ENCODE results near the gene GRIP1. TPM values are rescaled to one million over a fixed set of nuclear protein-coding genes. Genes with fewer than 3 reads are reported as not detected.
A peak's percentile ranks its signal among the peaks of the same experiment; 100 is the strongest.

The GRIP1 gene
- polyA plus RNA-seq, 4 donors = 0.54 to 5.9 (median 0.81) TPM

DNA sequence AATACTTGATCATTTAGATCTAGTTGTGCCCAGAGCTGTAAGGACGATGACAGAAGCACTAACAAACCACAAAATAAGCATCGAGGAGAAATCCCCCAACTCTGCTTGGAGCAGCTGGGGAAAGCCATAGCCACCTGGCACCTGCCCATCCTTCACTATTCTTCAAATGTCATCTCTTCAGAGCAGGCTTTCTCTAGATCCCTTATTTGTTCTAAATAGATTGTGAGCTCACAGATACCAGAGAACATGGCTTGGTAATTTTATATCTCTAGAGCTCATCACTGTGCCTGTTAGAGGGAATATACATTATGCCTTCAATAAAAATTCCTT, 50.9 kb downstream of the GRIP1 start:
- H3K36me3 ChIP-seq (ENCODE audit: control insufficient read depth in 3 of 3, insufficient read depth in 2 of 3, low read depth in 1 of 3, low read length in 3 of 3) = no peaks in the 10 kb centered on the region
- no peak overlapping the region for H3K27ac ChIP-seq (ENCODE audit: low read depth in 1 of 3, low read length in 2 of 3)
- H3K9me3 ChIP-seq (ENCODE audit: control insufficient read depth in 2 of 2, insufficient read depth in 1 of 2, low read depth in 1 of 2, low read length in 1 of 2) = no peaks in the 10 kb centered on the region
- 64 to 73% (median 69%) methylated on average over 2 of the region's 2 CpGs for WGBS, 3 donors
- no peaks in the 10 kb centered on the region for H3K27me3 ChIP-seq (ENCODE audit: control insufficient read depth in 3 of 3, insufficient read depth in 3 of 3, low read length in 3 of 3)
- H3K4me1 ChIP-seq (ENCODE audit: control insufficient read depth in 3 of 3, insufficient read depth in 2 of 3, low read depth in 1 of 3, low read length in 2 of 3) = no peaks in the 10 kb centered on the region
- no peak for DNase-seq
- H3K4me3 ChIP-seq (ENCODE audit: low read depth in 1 of 3, low read length in 3 of 3) = no peak overlapping the region
- no peak for FAIRE-seq

DNA sequence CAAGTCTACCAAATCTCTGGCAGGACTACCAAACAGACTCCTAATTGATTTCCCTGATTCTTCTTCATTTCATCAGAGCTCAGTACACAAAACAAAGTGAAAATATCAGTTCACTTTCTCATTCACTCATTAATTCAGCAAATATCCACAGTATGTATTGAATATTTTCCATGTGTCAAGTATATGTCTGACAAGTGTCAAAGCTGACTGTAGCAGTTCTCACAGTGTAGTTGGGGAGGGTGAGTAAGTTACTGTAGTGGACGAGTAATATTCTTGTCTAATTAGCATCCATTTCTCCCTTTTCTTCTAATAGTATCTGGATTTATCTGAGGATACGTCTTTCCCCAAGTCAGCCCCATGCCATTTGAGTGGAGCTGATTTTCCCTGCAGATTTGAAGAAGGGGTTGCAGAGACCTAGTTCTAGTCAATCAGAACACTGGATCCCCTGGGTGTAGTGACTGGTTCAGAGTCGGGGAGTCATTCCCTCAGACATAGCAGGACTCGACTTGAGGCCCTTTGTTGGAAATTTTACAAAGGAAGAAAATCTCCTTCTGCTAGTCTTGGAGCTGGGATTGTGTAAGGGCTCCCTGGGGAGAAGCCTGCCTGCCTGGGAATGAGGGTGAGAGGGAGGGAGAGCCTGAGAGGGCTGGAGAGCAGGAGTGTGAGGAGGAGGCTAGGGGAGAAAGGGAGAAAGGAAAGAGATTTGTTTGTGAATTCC, 51.4 kb downstream of the GRIP1 start:
- DNase-seq = no peak
- WGBS, 3 donors = 71 to 78% (median 75%) methylated on average over 4 of the region's 4 CpGs
- no peaks in the 10 kb centered on the region for H3K9me3 ChIP-seq (ENCODE audit: control insufficient read depth in 2 of 2, insufficient read depth in 1 of 2, low read depth in 1 of 2, low read length in 1 of 2)
- no peaks in the 10 kb centered on the region for H3K27me3 ChIP-seq (ENCODE audit: control insufficient read depth in 3 of 3, insufficient read depth in 3 of 3, low read length in 3 of 3)
- no peaks in the 10 kb centered on the region for H3K4me1 ChIP-seq (ENCODE audit: control insufficient read depth in 3 of 3, insufficient read depth in 2 of 3, low read depth in 1 of 3, low read length in 2 of 3)
- no peak overlapping the region for H3K27ac ChIP-seq (ENCODE audit: low read depth in 1 of 3, low read length in 2 of 3)
- H3K4me3 ChIP-seq (ENCODE audit: low read depth in 1 of 3, low read length in 3 of 3) = no peak overlapping the region
- no peaks in the 10 kb centered on the region for H3K36me3 ChIP-seq (ENCODE audit: control insufficient read depth in 3 of 3, insufficient read depth in 2 of 3, low read depth in 1 of 3, low read length in 3 of 3)
- no peak for FAIRE-seq

DNA sequence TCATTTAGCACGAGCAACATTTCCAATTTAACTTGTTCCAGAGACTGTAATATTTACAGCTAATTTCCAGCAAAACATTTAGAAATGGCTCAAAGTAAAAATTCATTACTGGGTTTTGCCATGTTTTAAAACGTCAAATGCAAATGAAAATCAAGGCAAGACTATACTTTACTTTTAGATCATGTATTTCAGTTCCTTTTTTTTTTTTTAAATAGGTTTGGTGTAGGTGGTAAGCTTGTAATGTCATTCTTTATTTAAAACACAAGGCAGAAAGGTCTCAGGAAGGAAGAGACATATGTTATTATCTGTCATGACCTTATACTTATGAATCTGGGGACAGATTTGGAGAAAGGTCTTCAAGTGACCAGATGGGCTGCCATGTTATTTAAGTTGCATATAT, 54.1 kb downstream of the GRIP1 start:
- WGBS, 3 donors = 76 to 80% (median 78%) methylated on average over 2 of the region's 2 CpGs
- no peaks in the 10 kb centered on the region for H3K36me3 ChIP-seq (ENCODE audit: control insufficient read depth in 3 of 3, insufficient read depth in 2 of 3, low read depth in 1 of 3, low read length in 3 of 3)
- no peak overlapping the region for H3K27ac ChIP-seq (ENCODE audit: low read depth in 1 of 3, low read length in 2 of 3)
- H3K4me1 ChIP-seq (ENCODE audit: control insufficient read depth in 3 of 3, insufficient read depth in 2 of 3, low read depth in 1 of 3, low read length in 2 of 3) = no peaks in the 10 kb centered on the region
- no peak for DNase-seq
- no peak overlapping the region for H3K4me3 ChIP-seq (ENCODE audit: low read depth in 1 of 3, low read length in 3 of 3)
- no peaks in the 10 kb centered on the region for H3K9me3 ChIP-seq (ENCODE audit: control insufficient read depth in 2 of 2, insufficient read depth in 1 of 2, low read depth in 1 of 2, low read length in 1 of 2)
- no peaks in the 10 kb centered on the region for H3K27me3 ChIP-seq (ENCODE audit: control insufficient read depth in 3 of 3, insufficient read depth in 3 of 3, low read length in 3 of 3)
- FAIRE-seq = no peak

DNA sequence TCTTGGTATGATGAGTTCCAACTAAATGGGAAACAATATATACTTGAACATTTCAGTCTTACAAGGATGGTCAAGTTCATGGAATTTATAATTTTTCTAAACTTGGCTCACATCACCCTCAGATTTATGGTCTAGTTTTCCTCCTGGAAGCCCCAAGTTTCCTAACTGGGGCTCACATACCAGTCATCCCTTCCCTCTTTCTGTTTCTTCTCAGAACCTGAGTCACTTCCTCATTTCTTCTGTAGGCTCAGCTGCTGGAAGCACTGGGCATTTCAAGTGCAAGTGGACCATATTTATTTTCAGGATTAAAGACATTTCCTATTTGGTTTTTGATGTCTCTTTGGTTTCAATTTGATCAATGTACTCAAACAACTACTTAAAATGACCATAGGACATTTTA, 55.4 kb downstream of the GRIP1 start:
- no peak overlapping the region for H3K4me3 ChIP-seq (ENCODE audit: low read depth in 1 of 3, low read length in 3 of 3)
- no peaks in the 10 kb centered on the region for H3K36me3 ChIP-seq (ENCODE audit: control insufficient read depth in 3 of 3, insufficient read depth in 2 of 3, low read depth in 1 of 3, low read length in 3 of 3)
- no peak overlapping the region for H3K27ac ChIP-seq (ENCODE audit: low read depth in 1 of 3, low read length in 2 of 3)
- no peaks in the 10 kb centered on the region for H3K9me3 ChIP-seq (ENCODE audit: control insufficient read depth in 2 of 2, insufficient read depth in 1 of 2, low read depth in 1 of 2, low read length in 1 of 2)
- H3K27me3 ChIP-seq (ENCODE audit: control insufficient read depth in 3 of 3, insufficient read depth in 3 of 3, low read length in 3 of 3) = no peaks in the 10 kb centered on the region
- H3K4me1 ChIP-seq (ENCODE audit: control insufficient read depth in 3 of 3, insufficient read depth in 2 of 3, low read depth in 1 of 3, low read length in 2 of 3) = no peaks in the 10 kb centered on the region
- FAIRE-seq = no peak
- DNase-seq = no peak

DNA sequence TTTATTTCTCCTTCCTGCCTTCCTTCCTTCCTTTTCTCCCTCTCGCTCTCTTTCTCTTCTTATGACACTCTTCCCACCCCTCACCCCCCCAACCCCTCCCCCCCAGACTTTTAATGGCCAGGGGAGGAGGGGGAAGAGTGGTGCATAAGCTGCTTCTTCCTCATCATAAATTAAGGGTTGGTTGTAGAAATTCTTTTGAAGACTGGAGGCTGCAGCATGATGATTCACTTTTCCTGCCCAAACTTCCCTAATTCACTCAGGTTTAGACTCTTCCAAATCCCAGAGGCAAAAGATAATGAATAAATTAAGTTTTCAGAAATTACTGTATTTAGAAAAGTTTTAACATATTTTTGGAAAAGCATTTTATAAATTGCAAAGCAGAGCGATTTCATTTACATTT, 58.2 kb downstream of the GRIP1 start:
- FAIRE-seq (no peak), DNase-seq (no peak)
- H3K27me3 ChIP-seq (ENCODE audit: control insufficient read depth in 3 of 3, insufficient read depth in 3 of 3, low read length in 3 of 3) = no peaks in the 10 kb centered on the region
- no peak overlapping the region for H3K4me3 ChIP-seq (ENCODE audit: low read depth in 1 of 3, low read length in 3 of 3)
- no peaks in the 10 kb centered on the region for H3K9me3 ChIP-seq (ENCODE audit: control insufficient read depth in 2 of 2, insufficient read depth in 1 of 2, low read depth in 1 of 2, low read length in 1 of 2)
- H3K27ac ChIP-seq (ENCODE audit: low read depth in 1 of 3, low read length in 2 of 3) = no peak overlapping the region
- no peaks in the 10 kb centered on the region for H3K36me3 ChIP-seq (ENCODE audit: control insufficient read depth in 3 of 3, insufficient read depth in 2 of 3, low read depth in 1 of 3, low read length in 3 of 3)
- no peaks in the 10 kb centered on the region for H3K4me1 ChIP-seq (ENCODE audit: control insufficient read depth in 3 of 3, insufficient read depth in 2 of 3, low read depth in 1 of 3, low read length in 2 of 3)
- 60 to 84% (median 70%) methylated on average over 2 of the region's 2 CpGs for WGBS, 3 donors

DNA sequence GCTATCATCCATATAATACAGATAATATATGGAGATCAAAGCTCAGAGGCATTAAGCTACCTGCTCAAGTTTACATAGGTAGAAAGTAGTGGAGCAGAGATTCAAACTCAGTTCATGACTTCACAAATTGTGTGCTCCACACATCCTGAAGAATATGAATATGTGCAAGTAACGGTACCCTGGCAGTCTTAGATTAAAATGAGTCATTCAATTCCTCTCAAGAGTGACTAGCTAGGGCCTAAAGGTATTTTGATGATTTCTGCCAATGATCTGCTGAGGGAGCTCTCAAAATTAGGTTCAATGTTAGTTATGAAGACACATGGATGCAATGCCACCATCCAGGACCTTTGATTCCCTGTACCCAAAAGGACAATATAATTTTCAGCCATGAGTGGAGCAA, 58.9 kb downstream of the GRIP1 start:
- DNase-seq (no peak), FAIRE-seq (no peak)
- Histone ChIP-seq H3K27me3 (ENCODE audit: control insufficient read depth in 3 of 3, insufficient read depth in 3 of 3, low read length in 3 of 3) (no peaks in the 10 kb centered on the region), H3K36me3 (ENCODE audit: control insufficient read depth in 3 of 3, insufficient read depth in 2 of 3, low read depth in 1 of 3, low read length in 3 of 3) (no peaks in the 10 kb centered on the region), H3K4me1 (ENCODE audit: control insufficient read depth in 3 of 3, insufficient read depth in 2 of 3, low read depth in 1 of 3, low read length in 2 of 3) (no peaks in the 10 kb centered on the region), H3K27ac (ENCODE audit: low read depth in 1 of 3, low read length in 2 of 3) (no peak overlapping the region), H3K4me3 (ENCODE audit: low read depth in 1 of 3, low read length in 3 of 3) (no peak overlapping the region), H3K9me3 (ENCODE audit: control insufficient read depth in 2 of 2, insufficient read depth in 1 of 2, low read depth in 1 of 2, low read length in 1 of 2) (no peaks in the 10 kb centered on the region)
- 66 to 83% (median 82%) methylated on average over 1 of the region's 1 CpG for WGBS, 3 donors

DNA sequence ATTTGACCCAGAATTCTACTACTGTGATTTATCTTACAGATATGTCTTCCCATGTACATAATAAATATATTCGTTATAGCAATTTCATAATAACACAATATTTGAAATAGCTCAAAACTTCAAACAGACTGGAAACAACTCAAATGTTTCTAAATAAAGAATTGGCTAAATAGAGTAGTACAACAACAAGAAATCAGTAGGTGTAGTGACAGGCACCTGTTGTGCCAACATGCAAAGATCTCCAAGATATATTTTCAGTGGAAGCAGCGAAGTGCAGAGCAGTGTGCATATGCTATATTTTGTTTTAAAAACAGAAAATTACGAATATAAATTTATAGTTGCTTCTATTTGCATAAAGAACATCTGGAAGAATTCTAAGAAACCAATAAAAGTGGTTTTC, 60.9 kb downstream of the GRIP1 start:
- no peak for FAIRE-seq
- no peaks in the 10 kb centered on the region for H3K27me3 ChIP-seq (ENCODE audit: control insufficient read depth in 3 of 3, insufficient read depth in 3 of 3, low read length in 3 of 3)
- H3K4me1 ChIP-seq (ENCODE audit: control insufficient read depth in 3 of 3, insufficient read depth in 2 of 3, low read depth in 1 of 3, low read length in 2 of 3) = no peaks in the 10 kb centered on the region

DNA sequence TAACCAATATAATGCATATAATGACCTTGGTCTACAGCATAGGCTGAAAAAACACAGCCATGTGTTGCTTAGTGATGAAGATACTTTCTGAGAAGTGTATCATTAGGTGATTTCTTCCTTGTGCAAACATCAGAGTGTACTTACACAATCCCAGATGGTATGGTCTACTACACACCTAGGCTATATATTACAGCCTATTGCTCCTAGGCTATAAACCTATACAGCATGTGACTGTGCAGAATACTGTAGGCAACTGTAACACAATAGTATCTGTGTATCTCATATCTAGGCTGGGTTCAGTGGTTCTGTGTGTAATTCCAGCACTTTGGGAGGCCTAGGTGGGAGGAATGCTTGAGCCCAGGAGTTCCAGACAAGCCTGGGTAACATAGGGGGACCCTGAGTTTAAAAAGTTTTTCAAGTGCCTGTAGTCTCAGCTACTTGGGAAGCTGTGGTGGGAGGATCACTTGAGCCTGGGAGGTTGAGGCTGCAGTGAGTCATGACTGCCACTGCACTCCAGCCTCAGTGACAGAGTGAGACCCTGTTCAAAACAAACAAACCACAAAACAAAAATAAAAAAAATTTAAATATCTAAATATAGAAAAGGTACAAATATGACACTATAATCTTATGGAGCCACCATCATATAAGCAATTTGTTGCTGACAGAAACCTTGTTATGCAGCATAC, 66.6 kb downstream of the GRIP1 start:
- no peak for FAIRE-seq
- Histone ChIP-seq H3K9me3 (ENCODE audit: control insufficient read depth in 2 of 2, insufficient read depth in 1 of 2, low read depth in 1 of 2, low read length in 1 of 2) (no peaks in the 10 kb centered on the region), H3K4me3 (ENCODE audit: low read depth in 1 of 3, low read length in 3 of 3) (no peak overlapping the region), H3K27ac (ENCODE audit: low read depth in 1 of 3, low read length in 2 of 3) (peak overlapping the region in 1 of 3 donors; percentile 14), H3K36me3 (ENCODE audit: control insufficient read depth in 3 of 3, insufficient read depth in 2 of 3, low read depth in 1 of 3, low read length in 3 of 3) (no peaks in the 10 kb centered on the region), H3K4me1 (ENCODE audit: control insufficient read depth in 3 of 3, insufficient read depth in 2 of 3, low read depth in 1 of 3, low read length in 2 of 3) (no peaks in the 10 kb centered on the region), H3K27me3 (ENCODE audit: control insufficient read depth in 3 of 3, insufficient read depth in 3 of 3, low read length in 3 of 3) (no peaks in the 10 kb centered on the region)
- DNase-seq = peak in 1 of 2 donors; percentile 60

More for the DNA sequence above, 60.9 kb downstream of the GRIP1 start:
- WGBS, 3 donors = 74 to 78% (median 76%) methylated on average over 3 of the region's 3 CpGs
- DNase-seq = no peak
- no peaks in the 10 kb centered on the region for H3K36me3 ChIP-seq (ENCODE audit: control insufficient read depth in 3 of 3, insufficient read depth in 2 of 3, low read depth in 1 of 3, low read length in 3 of 3)
- no peak overlapping the region for H3K27ac ChIP-seq (ENCODE audit: low read depth in 1 of 3, low read length in 2 of 3)
- no peaks in the 10 kb centered on the region for H3K9me3 ChIP-seq (ENCODE audit: control insufficient read depth in 2 of 2, insufficient read depth in 1 of 2, low read depth in 1 of 2, low read length in 1 of 2)
- H3K4me3 ChIP-seq (ENCODE audit: low read depth in 1 of 3, low read length in 3 of 3) = no peak overlapping the region

DNA sequence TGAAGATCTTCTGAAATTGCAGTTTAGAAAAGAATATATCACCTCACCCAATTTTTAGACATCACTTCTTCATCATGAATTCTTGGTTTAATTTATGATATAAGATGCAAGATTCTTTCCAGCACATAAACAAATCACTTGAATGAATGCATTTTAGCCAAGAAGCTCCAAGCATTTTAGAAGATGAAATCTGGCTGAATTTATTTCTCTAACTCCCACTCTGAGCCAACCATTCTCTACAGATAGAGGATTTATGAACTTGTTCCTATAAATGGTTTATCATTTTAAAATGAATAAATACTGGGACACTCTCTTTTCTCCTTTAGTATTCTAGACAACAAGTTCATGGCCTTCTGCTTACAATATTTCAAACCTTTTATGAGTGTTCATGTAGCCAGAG, 71.7 kb downstream of the GRIP1 start:
- DNase-seq (no peak), FAIRE-seq (no peak)
- H3K27ac ChIP-seq (ENCODE audit: low read depth in 1 of 3, low read length in 2 of 3) = no peak overlapping the region
- H3K9me3 ChIP-seq (ENCODE audit: control insufficient read depth in 2 of 2, insufficient read depth in 1 of 2, low read depth in 1 of 2, low read length in 1 of 2) = no peaks in the 10 kb centered on the region
- H3K27me3 ChIP-seq (ENCODE audit: control insufficient read depth in 3 of 3, insufficient read depth in 3 of 3, low read length in 3 of 3) = no peaks in the 10 kb centered on the region
- no peak overlapping the region for H3K4me3 ChIP-seq (ENCODE audit: low read depth in 1 of 3, low read length in 3 of 3)
- peaks cover 0 to 5% (median 0%) of the 10 kb centered on the region in 3 donors for H3K4me1 ChIP-seq (ENCODE audit: control insufficient read depth in 3 of 3, insufficient read depth in 2 of 3, low read depth in 1 of 3, low read length in 2 of 3)
- no peaks in the 10 kb centered on the region for H3K36me3 ChIP-seq (ENCODE audit: control insufficient read depth in 3 of 3, insufficient read depth in 2 of 3, low read depth in 1 of 3, low read length in 3 of 3)
